ENCODE data around the gene MAPK8IP3.

The MAPK8IP3 gene

GRCh38 chr16:1734816-1735215 is 28.8 kb downstream of the MAPK8IP3 start:
- TF ChIP-seq CTCF (conservative IDR thresholded peaks at IDR 0.05): no peak
- no peak overlapping the region for H3K27ac ChIP-seq

GRCh38 chr16:1740234-1740633 is 34.2 kb downstream of the MAPK8IP3 start:
- TF ChIP-seq CTCF (conservative IDR thresholded peaks at IDR 0.05): no peak
- no peak overlapping the region for H3K27ac ChIP-seq

- no peak overlapping the region for H3K27ac ChIP-seq
- TF ChIP-seq CTCF (conservative IDR thresholded peaks at IDR 0.05): no peak
Observed at GRCh38 chr16:1740781-1741490, 34.9 kb downstream of the MAPK8IP3 start.

GRCh38 chr16:1741553-1742165 is 35.7 kb downstream of the MAPK8IP3 start:
- H3K27ac ChIP-seq: no peak overlapping the region
- TF ChIP-seq CTCF (conservative IDR thresholded peaks at IDR 0.05): no peak

GRCh38 chr16:1743376-1744337 is 37.7 kb downstream of the MAPK8IP3 start:
- H3K27ac ChIP-seq: no peak overlapping the region
- no peak for TF ChIP-seq CTCF (conservative IDR thresholded peaks at IDR 0.05)

- no peak overlapping the region for H3K27ac ChIP-seq
- TF ChIP-seq CTCF (conservative IDR thresholded peaks at IDR 0.05): no peak
Observed at GRCh38 chr16:1744338-1744840, 38.4 kb downstream of the MAPK8IP3 start.
